DOHH2 (cell line): ENCODE data around the gene CALU.

Source experiments
- H3F3A ChIP-seq: fragments of 200-600 bp; sonication (generic), shearing (Covaris generic); 2 replicates; pipeline ENCODE4 v1.6.0; 2016; ENCODE audit warnings: antibody characterized with exemption, mild to moderate bottlenecking; ENCODE audit not compliant: control insufficient read depth, insufficient read depth
- H3K27ac ChIP-seq: fragments of 200-600 bp; sonication (generic); 2 replicates; pipeline ENCODE4 v1.5.1; 2014; ENCODE audit warnings: low read depth, mild to moderate bottlenecking, low read length, moderate library complexity
- H3K27me3 ChIP-seq: fragments of 200-600 bp; sonication (generic); 2 replicates; pipeline ENCODE4 v1.6.1; 2014; ENCODE audit warnings: mild to moderate bottlenecking, low read length, mixed read lengths; ENCODE audit not compliant: control insufficient read depth
- H3K36me3 ChIP-seq: fragments of 200-600 bp; sonication (generic); 2 replicates; pipeline ENCODE4 v1.6.1; 2014; ENCODE audit warnings: mild to moderate bottlenecking, low read length, moderate library complexity, mixed read lengths; ENCODE audit not compliant: control insufficient read depth
- H3K4me1 ChIP-seq: fragments of 200-600 bp; sonication (generic); 2 replicates; pipeline ENCODE4 v1.6.1; 2014; ENCODE audit warnings: mild to moderate bottlenecking, low read length, mixed read lengths; ENCODE audit not compliant: control insufficient read depth
- H3K4me2 ChIP-seq: fragments of 200-600 bp; sonication (generic); 2 replicates; pipeline ENCODE4 v1.6.0; 2014; ENCODE audit warnings: mild to moderate bottlenecking, low read length, moderate library complexity
- H3K4me3 ChIP-seq: fragments of 200-600 bp; sonication (generic); 2 replicates; pipeline ENCODE4 v1.5.1; 2014; ENCODE audit warnings: mild to moderate bottlenecking, low read length, mixed read lengths
- H3K79me2 ChIP-seq: fragments of 200-600 bp; sonication (generic); 2 replicates; pipeline ENCODE4 v1.6.1; 2014; ENCODE audit warnings: mild to moderate bottlenecking, low read length, mixed read lengths; ENCODE audit not compliant: control insufficient read depth
- H3K9me2 ChIP-seq: fragments of 200-600 bp; sonication (generic); replicated peaks from 2 replicates; pipeline ENCODE4 v1.6.1; 2014; ENCODE audit warnings: mild to moderate bottlenecking, low read length, mixed read lengths; ENCODE audit not compliant: control insufficient read depth
- H3K9me3 ChIP-seq: fragments of 200-600 bp; sonication (generic); 2 replicates; pipeline ENCODE4 v1.6.1; 2014; ENCODE audit warnings: antibody characterized with exemption, low read length, mixed read lengths; ENCODE audit not compliant: control insufficient read depth, insufficient read depth
- H4K20me1 ChIP-seq: fragments of 200-600 bp; sonication (generic); 2 replicates; pipeline ENCODE4 v1.6.0; 2014; ENCODE audit warnings: low read depth, mild to moderate bottlenecking, antibody characterized with exemption, low read length, moderate library complexity; ENCODE audit not compliant: control insufficient read depth, insufficient read depth
- EZH2phosphoT487 ChIP-seq: fragments of 200-600 bp; sonication (generic); IDR thresholded peaks from 2 replicates; pipeline ENCODE4 v1.6.1; 2017; ENCODE audit warnings: borderline replicate concordance, mild to moderate bottlenecking, antibody characterized with exemption, low read length, moderate library complexity, mixed read lengths
- TF ChIP-seq, protein P1 (sequence below): fragments of 200-600 bp; sonication (generic); IDR thresholded peaks from one replicate; pipeline ENCODE4 v1.5.1; 2014; ENCODE audit warnings: antibody characterized with exemption, mild to moderate bottlenecking, low read depth, low read length; ENCODE audit not compliant: poor library complexity, severe bottlenecking

The CALU gene

GRCh38 chr7:128714701-128715495 lies 24.3 kb upstream of the CALU start:
- Histone ChIP-seq H3K36me3 (no peaks in the 10 kb centered on the region), H3K27ac (no peak overlapping the region), H3K9me2 (no peaks in the 10 kb centered on the region), H4K20me1 (no peaks in the 10 kb centered on the region), H3K27me3 (peaks cover 17% of the 10 kb centered on the region), H3K9me3 (no peaks in the 10 kb centered on the region), H3F3A (no peaks in the 10 kb centered on the region), H3K4me2 (no peak overlapping the region), H3K4me3 (no peak overlapping the region), H3K79me2 (no peaks in the 10 kb centered on the region), H3K4me1 (no peaks in the 10 kb centered on the region)
- TF ChIP-seq, protein P1, sequence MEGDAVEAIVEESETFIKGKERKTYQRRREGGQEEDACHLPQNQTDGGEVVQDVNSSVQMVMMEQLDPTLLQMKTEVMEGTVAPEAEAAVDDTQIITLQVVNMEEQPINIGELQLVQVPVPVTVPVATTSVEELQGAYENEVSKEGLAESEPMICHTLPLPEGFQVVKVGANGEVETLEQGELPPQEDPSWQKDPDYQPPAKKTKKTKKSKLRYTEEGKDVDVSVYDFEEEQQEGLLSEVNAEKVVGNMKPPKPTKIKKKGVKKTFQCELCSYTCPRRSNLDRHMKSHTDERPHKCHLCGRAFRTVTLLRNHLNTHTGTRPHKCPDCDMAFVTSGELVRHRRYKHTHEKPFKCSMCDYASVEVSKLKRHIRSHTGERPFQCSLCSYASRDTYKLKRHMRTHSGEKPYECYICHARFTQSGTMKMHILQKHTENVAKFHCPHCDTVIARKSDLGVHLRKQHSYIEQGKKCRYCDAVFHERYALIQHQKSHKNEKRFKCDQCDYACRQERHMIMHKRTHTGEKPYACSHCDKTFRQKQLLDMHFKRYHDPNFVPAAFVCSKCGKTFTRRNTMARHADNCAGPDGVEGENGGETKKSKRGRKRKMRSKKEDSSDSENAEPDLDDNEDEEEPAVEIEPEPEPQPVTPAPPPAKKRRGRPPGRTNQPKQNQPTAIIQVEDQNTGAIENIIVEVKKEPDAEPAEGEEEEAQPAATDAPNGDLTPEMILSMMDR = no peak

- H3K27ac ChIP-seq = no peak overlapping the region
- peaks cover 24% of the 10 kb centered on the region for H3K27me3 ChIP-seq
- H3K36me3 ChIP-seq = no peaks in the 10 kb centered on the region
- H3K4me3 ChIP-seq = no peak overlapping the region
- H3F3A ChIP-seq = no peaks in the 10 kb centered on the region
- TF ChIP-seq EZH2phosphoT487 = no peak
- TF ChIP-seq, protein P1 = no peak
- no peaks in the 10 kb centered on the region for H3K4me1 ChIP-seq
- no peaks in the 10 kb centered on the region for H3K79me2 ChIP-seq
- H4K20me1 ChIP-seq = no peaks in the 10 kb centered on the region
- no peaks in the 10 kb centered on the region for H3K9me3 ChIP-seq
- no peak overlapping the region for H3K4me2 ChIP-seq
- no peaks in the 10 kb centered on the region for H3K9me2 ChIP-seq
These were observed 20.1 kb upstream of the CALU start for GRCh38 chr7:128718967-128719642.

- Histone ChIP-seq H3K36me3 (no peaks in the 10 kb centered on the region), H3K27ac (no peak overlapping the region), H3K9me2 (no peaks in the 10 kb centered on the region), H3K79me2 (no peaks in the 10 kb centered on the region), H3K9me3 (peaks cover 5% of the 10 kb centered on the region), H3K4me2 (no peak overlapping the region), H3K27me3 (peaks cover 14% of the 10 kb centered on the region), H3K4me3 (no peak overlapping the region), H4K20me1 (no peaks in the 10 kb centered on the region), H3K4me1 (peaks cover 14% of the 10 kb centered on the region), H3F3A (no peaks in the 10 kb centered on the region)
- no peak for TF ChIP-seq EZH2phosphoT487
- TF ChIP-seq, protein P1 = no peak
These were observed 17.8 kb upstream of the CALU start for GRCh38 chr7:128721376-128721775.
